KMS-11 (cell line): Measurements from ENCODE around the gene RAB24.

Experiments
- H2AFZ ChIP-seq: fragments of 200-600 bp; sonication (generic); 2 replicates; pipeline ENCODE4 v1.6.1; 2016; ENCODE audit warnings: antibody characterized with exemption, mixed run types, low read depth
- H3K27ac ChIP-seq: fragments of 200-600 bp; sonication (generic); 2 replicates; pipeline ENCODE4 v1.6.1; 2016; ENCODE audit warnings: mild to moderate bottlenecking, mixed run types
- H3K27me3 ChIP-seq: fragments of 200-600 bp; sonication (generic); 2 replicates; pipeline ENCODE4 v1.6.1; 2017; ENCODE audit warnings: mild to moderate bottlenecking, low read depth, mixed run types, moderate library complexity; ENCODE audit not compliant: insufficient read depth
- H3K36me3 ChIP-seq: fragments of 200-600 bp; sonication (generic); 2 replicates; pipeline ENCODE4 v1.6.1; 2017; ENCODE audit warnings: mild to moderate bottlenecking, mixed run types; ENCODE audit not compliant: insufficient read depth
- H3K4me1 ChIP-seq: fragments of 200-600 bp; sonication (generic); 2 replicates; pipeline ENCODE4 v1.6.1; 2016; ENCODE audit warnings: mild to moderate bottlenecking, low read depth, mixed run types; ENCODE audit not compliant: poor library complexity, severe bottlenecking
- H3K4me2 ChIP-seq: fragments of 200-600 bp; sonication (generic); 2 replicates; pipeline ENCODE4 v1.7.0; 2016; ENCODE audit warnings: mild to moderate bottlenecking, mixed run types
- H3K4me3 ChIP-seq: fragments of 200-600 bp; sonication (generic); IDR thresholded peaks from 2 replicates; pipeline ENCODE4 v1.6.1; 2017; ENCODE audit warnings: low read depth, low read length, mixed read lengths; ENCODE audit not compliant: insufficient read depth
- H3K79me2 ChIP-seq: fragments of 200-600 bp; sonication (generic); 2 replicates; pipeline ENCODE4 v1.6.1; 2016; ENCODE audit warnings: low read depth, mixed run types; ENCODE audit not compliant: insufficient read depth
- H3K9ac ChIP-seq: fragments of 200-600 bp; sonication (generic); 2 replicates; pipeline ENCODE4 v1.6.1; 2016; ENCODE audit warnings: mild to moderate bottlenecking, mixed run types
- H4K20me1 ChIP-seq: fragments of 200-600 bp; sonication (generic); 2 replicates; pipeline ENCODE4 v1.6.1; 2016; ENCODE audit warnings: mild to moderate bottlenecking, mixed run types; ENCODE audit not compliant: insufficient read depth
- CTCF ChIP-seq: fragments of 200-600 bp; sonication (generic); conservative IDR thresholded peaks from 2 replicates; pipeline ENCODE4 v1.6.1; 2017; ENCODE audit warnings: low read depth, mild to moderate bottlenecking, antibody characterized with exemption, low read length, moderate library complexity, mixed read lengths

The RAB24 gene

GRCh38 chr5:177253252-177253651 is 50.3 kb downstream of the RAB24 start:
- Histone ChIP-seq H3K36me3 (no peaks in the 10 kb centered on the region), H2AFZ (no peak overlapping the region), H3K27ac (no peak overlapping the region), H3K27me3 (no peaks in the 10 kb centered on the region), H3K4me2 (no peak overlapping the region), H4K20me1 (no peaks in the 10 kb centered on the region), H3K4me1 (no peaks in the 10 kb centered on the region), H3K4me3 (no peak overlapping the region), H3K79me2 (no peaks in the 10 kb centered on the region), H3K9ac (no peak overlapping the region)
- no peak for TF ChIP-seq CTCF
